Neural progenitor cell (in vitro differentiated cells): ENCODE measurements around the gene CDC42SE2. TPM values are rescaled to one million over a fixed set of nuclear protein-coding genes. Genes with fewer than 3 reads are reported as not detected.
A peak's percentile ranks its signal among the peaks of the same experiment; 100 is the strongest.

Experiments
- DNase-seq: peaks from one replicate; pipeline ENCODE4 v3.0.0-alpha.2; 2016; ENCODE audit warnings: low spot score
- H2AFZ ChIP-seq: fragments of 200-600 bp; sonication (generic); replicated peaks from 2 replicates; pipeline ENCODE4 v1.6.1; 2016; ENCODE audit warnings: antibody characterized with exemption
- H3F3A ChIP-seq: fragments of 200-600 bp; sonication (generic); 2 replicates; pipeline ENCODE4 v1.6.1; 2016; ENCODE audit warnings: antibody characterized with exemption, low read depth
- H3K27ac ChIP-seq: fragments of 200-600 bp; sonication (generic); 2 replicates; pipeline ENCODE4 v1.5.1; 2016; ENCODE audit warnings: mild to moderate bottlenecking
- H3K27me3 ChIP-seq: fragments of 200-600 bp; sonication (generic); 2 replicates; pipeline ENCODE4 v1.6.1; 2016; ENCODE audit warnings: mild to moderate bottlenecking, moderate library complexity
- H3K36me3 ChIP-seq: fragments of 200-600 bp; sonication (generic); 2 replicates; pipeline ENCODE4 v1.5.1; 2016
- H3K4me1 ChIP-seq: fragments of 200-600 bp; sonication (generic); 2 replicates; pipeline ENCODE4 v1.6.1; 2016; ENCODE audit warnings: mixed run types
- H3K4me2 ChIP-seq: fragments of 200-600 bp; sonication (generic); 2 replicates; pipeline ENCODE4 v1.6.1; 2016
- H3K4me3 ChIP-seq: fragments of 200-600 bp; sonication (generic); 2 replicates; pipeline ENCODE4 v1.5.1; 2016
- H3K79me2 ChIP-seq: fragments of 200-600 bp; sonication (generic); 2 replicates; pipeline ENCODE4 v1.6.1; 2016; ENCODE audit warnings: low read depth
- H3K9ac ChIP-seq: fragments of 200-600 bp; sonication (generic); 2 replicates; pipeline ENCODE4 v1.6.1; 2016
- H3K9me3 ChIP-seq: fragments of 200-600 bp; sonication (generic); 2 replicates; pipeline ENCODE4 v1.5.1; 2016; ENCODE audit warnings: low read depth
- H4K20me1 ChIP-seq: fragments of 200-600 bp; sonication (generic); 2 replicates; pipeline ENCODE4 v1.6.1; 2016; ENCODE audit warnings: low read depth
- H3K27ac Mint-ChIP-seq: 3 replicates; pipeline ENCODE4 v1.8.0; 2021; ENCODE audit warnings: mixed read lengths
- H3K27me3 Mint-ChIP-seq: 2 replicates; pipeline ENCODE4 v1.8.0; 2022; ENCODE audit warnings: low read depth, mild to moderate bottlenecking, inconsistent platforms, moderate library complexity, mixed read lengths; ENCODE audit not compliant: insufficient read depth
- H3K36me3 Mint-ChIP-seq: 3 replicates; pipeline ENCODE4 v1.8.0; 2021; ENCODE audit warnings: mixed read lengths
- H3K4me1 Mint-ChIP-seq: 3 replicates; pipeline ENCODE4 v1.8.0; 2021; ENCODE audit warnings: mixed read lengths
- H3K4me3 Mint-ChIP-seq: 3 replicates; pipeline ENCODE4 v1.8.0; 2021; ENCODE audit warnings: mild to moderate bottlenecking, moderate library complexity, mixed read lengths
- H3K9me3 Mint-ChIP-seq: 3 replicates; pipeline ENCODE4 v1.8.0; 2020; ENCODE audit warnings: mixed read lengths
- CTCF ChIP-seq: fragments of 200-600 bp; sonication (generic); IDR thresholded peaks from 2 replicates; pipeline ENCODE4 v1.5.1; 2017; ENCODE audit warnings: antibody characterized with exemption, mild to moderate bottlenecking
- EZH2 ChIP-seq: fragments of 200-600 bp; sonication (generic); IDR thresholded peaks from 2 replicates; pipeline ENCODE4 v1.6.1; 2017; ENCODE audit warnings: antibody characterized with exemption, mild to moderate bottlenecking, moderate library complexity
- EZH2phosphoT487 ChIP-seq: fragments of 200-600 bp; sonication (generic); IDR thresholded peaks from 2 replicates; pipeline ENCODE4 v1.6.1; 2017; ENCODE audit warnings: antibody characterized with exemption
- total RNA-seq: library from RNA; depleted of rRNA; stranded (reverse); fragments of >200 nt; gene quantifications from 2 replicates; pipeline ENCODE4 v1.2.3, GENCODE V29; 2015; ENCODE audit warnings: low replicate concordance

Gene CDC42SE2
- total RNA-seq, 1 donor from 2014 or later = 79.9 TPM

- H3K9ac ChIP-seq = no peak overlapping the region
- Mint-ChIP-seq H3K9me3 (no peaks in the 10 kb centered on the region), H3K27me3 (no peaks in the 10 kb centered on the region), H3K27ac (no peak overlapping the region), H3K4me1 (no peaks in the 10 kb centered on the region), H3K4me3 (no peak overlapping the region), H3K36me3 (peaks cover 11% of the 10 kb centered on the region)
- no peak overlapping the region for H3K4me2 ChIP-seq
- no peak overlapping the region for H3K27ac ChIP-seq
- H3F3A ChIP-seq = no peaks in the 10 kb centered on the region
- H3K79me2 ChIP-seq = no peaks in the 10 kb centered on the region
- no peak overlapping the region for H2AFZ ChIP-seq
- DNase-seq = no peak
- H3K4me1 ChIP-seq = no peaks in the 10 kb centered on the region
- no peak overlapping the region for H3K4me3 ChIP-seq
- no peaks in the 10 kb centered on the region for H3K36me3 ChIP-seq
- H3K27me3 ChIP-seq = no peaks in the 10 kb centered on the region
- TF ChIP-seq EZH2phosphoT487 = no peak
- TF ChIP-seq CTCF = no peak
- no peak for TF ChIP-seq EZH2
- H3K9me3 ChIP-seq = no peaks in the 10 kb centered on the region
- no peaks in the 10 kb centered on the region for H4K20me1 ChIP-seq
Measured at GRCh38 chr5:131416729-131417128, 152.9 kb downstream of the CDC42SE2 start.

- no peaks in the 10 kb centered on the region for H3K9me3 Mint-ChIP-seq
- Histone ChIP-seq H3K36me3 (no peaks in the 10 kb centered on the region), H3K4me2 (no peak overlapping the region), H4K20me1 (no peaks in the 10 kb centered on the region), H3K4me3 (no peak overlapping the region), H2AFZ (no peak overlapping the region), H3K27ac (no peak overlapping the region), H3K9ac (no peak overlapping the region), H3K4me1 (no peaks in the 10 kb centered on the region), H3K9me3 (no peaks in the 10 kb centered on the region), H3K27me3 (no peaks in the 10 kb centered on the region), H3K79me2 (no peaks in the 10 kb centered on the region), H3F3A (no peaks in the 10 kb centered on the region)
- peaks cover 13% of the 10 kb centered on the region for H3K36me3 Mint-ChIP-seq
- no peak overlapping the region for H3K4me3 Mint-ChIP-seq
- no peak overlapping the region for H3K27ac Mint-ChIP-seq
- no peak for TF ChIP-seq EZH2phosphoT487
- peak; percentile 87 for TF ChIP-seq CTCF
- peak; percentile 85 for DNase-seq
- no peaks in the 10 kb centered on the region for H3K27me3 Mint-ChIP-seq
- no peaks in the 10 kb centered on the region for H3K4me1 Mint-ChIP-seq
Measured at GRCh38 chr5:131417240-131417869, 153.5 kb downstream of the CDC42SE2 start.

GRCh38 chr5:131418846-131419245 lies 155.0 kb downstream of the CDC42SE2 start:
- no peak for DNase-seq
- H3K27ac ChIP-seq = no peak overlapping the region
- H3K27me3 Mint-ChIP-seq = no peaks in the 10 kb centered on the region

More at GRCh38 chr5:131418846-131419245, 155.0 kb downstream of the CDC42SE2 start:
- no peaks in the 10 kb centered on the region for H3K4me1 ChIP-seq
- no peak overlapping the region for H3K4me2 ChIP-seq
- no peaks in the 10 kb centered on the region for H3K79me2 ChIP-seq
- H3K9me3 ChIP-seq = no peaks in the 10 kb centered on the region
- Mint-ChIP-seq H3K9me3 (no peaks in the 10 kb centered on the region), H3K27ac (no peak overlapping the region), H3K36me3 (peaks cover 12% of the 10 kb centered on the region), H3K4me3 (no peak overlapping the region), H3K4me1 (no peaks in the 10 kb centered on the region)
- no peak overlapping the region for H2AFZ ChIP-seq
- H3K27me3 ChIP-seq = no peaks in the 10 kb centered on the region
- no peaks in the 10 kb centered on the region for H4K20me1 ChIP-seq
- H3K36me3 ChIP-seq = no peaks in the 10 kb centered on the region
- no peak for TF ChIP-seq EZH2
- no peak for TF ChIP-seq EZH2phosphoT487
- TF ChIP-seq CTCF = no peak
- no peaks in the 10 kb centered on the region for H3F3A ChIP-seq
- no peak overlapping the region for H3K4me3 ChIP-seq
- no peak overlapping the region for H3K9ac ChIP-seq
